HG02870 (cell line): ENCODE results near the gene DHX8.
A peak's percentile ranks its signal among the peaks of the same experiment; 100 is the strongest.
"Not testable (repeated sequence)": the region's sequence is repeated elsewhere in the genome, so short reads cannot be mapped to it uniquely, and the experiment has no call there.

ENCODE experiments used
- ATAC-seq: cut with Tn5 transposase; IDR thresholded peaks from one replicate; pipeline ENCODE4 v1.9.1; 2021; ENCODE audit warnings: mild to moderate bottlenecking, moderate library complexity; ENCODE audit not compliant: unreplicated experiment

The DHX8 gene

DNA sequence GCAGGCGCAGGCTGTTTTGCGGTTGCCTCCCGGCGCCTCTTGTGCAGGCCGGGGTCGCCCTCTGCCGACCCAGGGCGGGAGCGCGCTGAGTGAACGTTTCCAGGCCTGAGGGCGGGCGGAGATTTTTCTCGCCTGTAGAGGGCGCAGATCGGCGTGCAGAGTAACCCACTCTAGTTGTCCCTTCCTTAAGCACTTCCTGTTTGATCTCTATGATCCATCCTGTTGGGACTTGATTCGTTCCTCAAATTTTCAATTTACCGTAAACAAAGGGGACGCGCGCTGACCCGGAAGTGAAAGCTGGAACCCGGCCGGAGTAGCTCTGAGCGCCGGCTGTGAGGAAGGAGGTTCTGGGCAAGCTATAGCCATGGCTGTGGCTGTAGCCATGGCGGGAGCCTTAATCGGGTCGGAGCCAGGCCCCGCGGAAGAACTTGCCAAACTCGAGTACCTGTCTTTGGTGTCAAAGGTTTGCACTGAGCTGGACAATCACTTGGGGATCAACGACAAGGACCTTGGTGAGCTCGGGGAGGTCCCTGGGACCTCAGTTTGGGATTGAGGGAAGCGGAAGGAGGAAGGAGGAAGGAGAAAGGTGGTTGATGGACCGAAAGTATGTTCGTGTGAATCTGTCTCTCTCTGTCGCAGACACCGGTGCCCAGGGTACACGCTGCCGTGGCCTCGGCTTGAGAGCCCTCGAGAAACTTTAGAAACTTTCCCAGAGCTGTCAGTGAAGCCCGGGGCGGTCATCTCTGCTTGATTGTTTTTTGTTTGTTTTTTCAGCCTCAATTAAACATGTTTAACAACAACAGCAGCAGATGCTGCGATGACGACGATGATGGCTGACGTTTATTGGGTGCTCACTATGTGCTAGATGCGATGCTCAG lies at the start of gene DHX8:
Gene DHX8, plus strand, starts transcription at position 302 of the 878 bp plus-strand sequence. Its CDS starts 63 bp downstream, at position 365.
- ATAC-seq = peak; percentile 95

DNA sequence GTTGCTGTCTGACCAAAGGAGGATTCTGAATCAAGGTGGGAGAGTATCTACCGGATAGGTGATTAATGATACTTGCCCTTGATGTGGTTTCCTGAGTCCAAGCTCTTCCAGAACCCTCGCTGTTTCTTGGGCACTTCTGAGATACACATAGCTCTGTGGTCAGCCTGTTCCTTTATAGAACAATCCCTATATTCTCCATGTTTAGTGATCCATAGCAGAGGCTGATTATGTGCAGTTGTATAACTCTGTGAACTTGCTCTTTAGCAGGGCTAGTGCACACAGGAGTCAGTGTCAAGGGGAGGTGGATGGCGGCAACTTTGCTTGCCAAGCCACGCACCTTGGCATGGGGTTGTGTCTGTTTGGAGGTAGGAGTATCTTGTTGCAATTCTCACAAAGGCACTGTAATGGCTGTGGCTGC lies 48.9 kb upstream of the DHX8 start:
- no peak for ATAC-seq

DNA sequence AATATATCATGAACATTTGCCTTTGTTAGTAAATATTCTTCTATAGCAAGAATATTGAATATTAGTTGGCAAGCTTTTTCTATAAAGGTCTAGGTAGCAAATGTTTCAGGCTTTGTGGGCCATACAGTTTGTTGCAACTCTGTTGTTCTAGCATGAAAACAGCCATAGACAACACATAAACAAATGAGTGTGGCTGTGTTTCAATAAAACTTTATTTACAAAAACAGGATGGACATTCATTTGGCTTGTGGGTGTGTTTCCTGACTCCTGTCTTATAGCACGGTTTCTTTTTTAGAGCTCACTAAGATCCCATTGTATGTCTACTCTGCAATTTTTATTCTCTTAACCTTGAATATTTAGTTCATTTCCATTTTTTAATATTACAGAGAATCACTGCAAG lies 46.0 kb upstream of the DHX8 start:
- no peak for ATAC-seq

DNA sequence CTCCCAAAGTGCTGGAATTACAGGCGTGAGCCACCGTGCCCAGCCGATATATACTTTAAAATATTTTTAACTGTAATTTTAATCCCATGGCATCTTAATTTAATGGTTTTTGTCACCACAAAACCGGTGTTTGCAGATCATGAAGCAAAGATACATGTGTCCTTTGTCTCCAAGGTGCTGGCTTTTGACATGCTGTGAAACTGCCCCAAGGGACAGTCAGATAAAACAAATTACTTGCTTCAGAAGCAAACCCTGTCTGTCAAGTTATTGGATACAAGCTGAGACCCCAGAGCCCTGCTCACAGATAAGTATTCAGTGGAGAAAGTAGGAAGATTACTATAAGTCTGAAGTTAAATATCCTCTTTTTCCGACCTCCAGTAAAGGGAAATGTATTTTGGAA lies 45.1 kb upstream of the DHX8 start:
- ATAC-seq = no peak

DNA sequence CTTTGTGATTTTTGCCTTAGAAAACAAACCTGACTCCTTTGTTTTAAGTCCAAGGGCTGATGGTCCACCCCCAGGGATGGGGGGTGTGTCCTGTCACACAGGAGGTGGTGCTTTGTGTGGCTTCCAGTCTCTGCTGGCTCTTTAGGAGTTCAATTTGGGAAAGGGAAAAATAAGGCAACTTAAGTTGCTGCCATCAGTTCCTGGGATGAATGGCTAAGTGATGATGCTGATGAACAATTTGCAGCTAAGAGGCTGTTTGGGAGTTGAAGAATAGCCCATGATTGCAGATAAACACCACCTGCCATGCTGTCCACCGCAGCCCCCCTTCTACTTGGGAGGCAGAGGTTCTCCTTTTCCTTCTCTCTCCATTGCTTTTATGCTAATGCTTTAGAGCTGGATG lies 44.7 kb upstream of the DHX8 start:
- ATAC-seq = no peak

DNA sequence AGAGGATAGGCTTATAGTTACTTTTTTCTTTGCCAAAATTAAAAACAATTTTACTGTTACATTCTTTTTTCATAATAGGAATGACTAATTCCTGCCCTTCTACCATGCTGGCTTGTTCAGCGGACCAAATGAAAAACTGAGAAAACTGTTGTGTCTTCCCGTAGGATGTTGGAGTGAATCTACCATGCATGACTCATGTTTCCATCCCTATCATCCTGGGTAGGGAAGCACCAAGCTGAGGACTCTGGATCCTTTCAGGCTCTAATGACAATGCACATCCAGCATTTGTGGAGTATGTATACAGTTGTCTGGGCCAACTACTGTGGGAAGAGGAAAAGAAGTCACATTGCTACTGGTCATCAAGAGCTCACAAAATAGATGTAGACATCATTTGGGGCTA lies 41.1 kb upstream of the DHX8 start:
- no peak for ATAC-seq

DNA sequence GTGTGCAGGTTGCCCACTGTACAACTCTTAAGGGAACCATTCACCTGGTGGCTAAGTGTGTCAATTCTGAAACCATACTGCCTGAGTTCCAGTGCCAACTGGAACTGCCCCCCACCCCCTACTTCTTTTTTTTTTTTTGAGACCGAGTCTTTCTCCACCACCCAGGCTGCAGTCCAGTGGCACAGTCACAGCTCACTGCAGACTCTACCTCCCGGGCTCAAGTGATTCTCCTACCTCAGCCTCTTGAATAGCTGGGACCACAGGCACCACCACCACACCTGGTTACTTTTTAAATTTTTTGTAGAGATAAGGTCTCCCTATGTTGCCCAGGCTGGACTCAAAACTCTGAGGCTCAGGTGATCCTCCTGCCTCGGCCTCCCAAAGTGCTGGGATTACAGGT lies 40.4 kb upstream of the DHX8 start:
- no peak for ATAC-seq

DNA sequence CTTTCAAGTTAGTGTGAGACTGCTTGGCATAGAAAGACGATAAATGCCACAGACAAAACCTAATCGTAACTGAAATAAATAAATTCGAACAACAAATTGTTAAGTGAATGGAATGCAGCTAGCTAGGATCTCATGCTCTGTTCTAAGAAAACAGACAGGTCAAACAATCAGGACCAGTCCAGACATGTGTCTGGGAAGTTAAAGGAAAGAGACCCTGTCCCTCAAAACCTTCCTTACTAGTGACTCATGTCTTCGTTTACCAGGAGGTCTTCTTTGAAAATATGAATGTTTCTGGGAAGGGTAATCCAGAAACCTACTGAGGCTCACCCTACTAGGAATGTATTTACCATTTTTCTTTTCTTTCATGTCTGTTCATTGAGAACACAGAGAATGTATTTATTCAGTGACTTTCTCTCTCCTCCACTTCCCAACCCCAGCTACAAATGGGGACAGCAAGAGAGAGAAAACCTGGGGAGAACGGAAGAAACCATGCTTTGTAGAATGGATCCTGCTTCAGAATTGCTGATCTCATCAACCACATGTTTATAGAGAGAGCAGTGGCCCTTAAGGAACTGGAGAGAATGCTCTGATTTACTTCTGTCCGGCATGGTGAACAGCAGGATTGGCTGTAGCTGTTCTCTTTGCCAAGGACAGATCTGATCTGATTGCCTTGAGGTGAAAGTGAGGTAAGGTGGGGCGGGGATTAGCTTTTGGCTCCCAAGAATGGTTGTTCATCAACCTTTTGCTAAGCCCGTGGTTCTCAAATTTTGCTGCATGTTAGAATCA lies 39.4 kb upstream of the DHX8 start:
- no peak for ATAC-seq

DNA sequence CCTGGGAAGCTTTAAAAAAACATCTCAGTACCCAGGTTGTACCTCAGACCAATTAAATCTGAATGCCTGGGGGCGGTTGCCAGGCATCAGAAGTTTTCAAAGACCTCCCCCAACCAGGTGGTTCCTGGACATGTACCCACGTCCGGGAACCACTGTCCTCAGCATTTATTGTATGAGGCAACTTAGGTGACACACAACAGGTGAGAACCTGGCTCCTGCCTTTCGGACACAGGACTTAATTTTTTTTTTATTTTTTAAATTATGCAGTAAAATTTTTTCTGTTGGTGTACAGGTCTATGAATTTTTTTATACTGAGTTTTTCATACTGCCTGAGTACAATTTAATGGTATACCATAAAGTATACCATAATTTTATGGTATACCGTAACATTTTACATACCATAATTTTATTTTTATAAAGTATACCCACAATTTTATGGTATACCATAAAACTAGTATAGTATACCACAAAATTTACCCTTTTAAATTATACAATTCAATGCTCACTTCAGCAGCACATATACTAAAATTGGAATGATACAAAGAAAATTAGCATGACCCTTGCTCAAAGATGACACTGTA lies 38.7 kb upstream of the DHX8 start:
- ATAC-seq = no peak

DNA sequence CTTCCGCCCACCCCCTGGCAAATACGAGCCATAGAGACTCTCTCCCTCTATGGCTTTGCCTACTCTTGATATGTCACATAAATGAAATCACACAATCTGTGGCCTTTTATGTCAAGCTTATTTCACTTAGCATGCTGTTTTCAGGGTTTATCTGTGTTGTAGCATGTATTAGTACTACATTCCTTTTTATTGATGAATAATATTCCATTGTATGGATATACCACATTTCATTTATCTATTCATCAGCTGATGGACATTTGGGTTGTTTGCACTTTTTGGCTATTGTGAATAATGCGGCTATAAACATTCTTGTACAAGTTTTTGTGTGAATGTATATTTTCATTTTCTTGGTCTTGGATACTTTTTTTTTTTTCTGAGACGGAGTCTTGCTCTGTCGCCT lies 37.0 kb upstream of the DHX8 start:
- no peak for ATAC-seq

DNA sequence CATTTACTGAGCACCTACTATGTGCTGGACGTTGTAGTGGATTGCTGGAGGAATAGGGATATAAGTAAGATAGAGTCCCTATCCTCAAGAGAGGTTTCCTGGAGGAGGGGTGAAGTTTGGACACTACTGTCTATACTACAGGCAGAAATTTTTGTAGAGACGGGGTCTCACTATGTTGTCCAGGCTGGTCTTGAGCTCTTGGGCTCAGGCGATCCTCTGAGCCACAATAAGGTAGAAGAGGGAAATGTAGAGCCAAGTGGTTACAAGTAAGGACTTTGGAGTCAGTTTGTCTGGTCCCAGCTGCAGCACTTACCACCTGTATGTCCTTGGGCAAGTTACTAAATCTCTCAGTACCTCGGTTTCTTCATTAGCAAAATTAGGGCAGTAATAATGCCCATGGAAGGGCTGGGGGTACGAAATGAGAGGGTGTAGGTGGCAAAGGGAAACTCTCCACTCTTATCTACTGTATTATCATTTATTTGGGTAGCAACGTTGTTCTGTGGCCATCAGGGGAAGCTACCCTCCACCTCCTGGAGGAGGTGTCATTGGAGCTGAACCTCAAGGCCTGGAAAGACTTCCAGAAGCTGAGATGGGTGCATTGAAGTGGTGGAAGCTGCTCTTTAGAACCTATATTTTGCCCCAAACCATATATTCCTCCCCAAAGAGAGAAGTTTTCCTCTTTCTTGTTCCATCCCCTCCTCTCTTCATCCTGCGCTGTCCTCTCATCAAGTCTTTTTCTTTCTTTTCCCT lies 34.9 kb upstream of the DHX8 start:
- no peak for ATAC-seq

DNA sequence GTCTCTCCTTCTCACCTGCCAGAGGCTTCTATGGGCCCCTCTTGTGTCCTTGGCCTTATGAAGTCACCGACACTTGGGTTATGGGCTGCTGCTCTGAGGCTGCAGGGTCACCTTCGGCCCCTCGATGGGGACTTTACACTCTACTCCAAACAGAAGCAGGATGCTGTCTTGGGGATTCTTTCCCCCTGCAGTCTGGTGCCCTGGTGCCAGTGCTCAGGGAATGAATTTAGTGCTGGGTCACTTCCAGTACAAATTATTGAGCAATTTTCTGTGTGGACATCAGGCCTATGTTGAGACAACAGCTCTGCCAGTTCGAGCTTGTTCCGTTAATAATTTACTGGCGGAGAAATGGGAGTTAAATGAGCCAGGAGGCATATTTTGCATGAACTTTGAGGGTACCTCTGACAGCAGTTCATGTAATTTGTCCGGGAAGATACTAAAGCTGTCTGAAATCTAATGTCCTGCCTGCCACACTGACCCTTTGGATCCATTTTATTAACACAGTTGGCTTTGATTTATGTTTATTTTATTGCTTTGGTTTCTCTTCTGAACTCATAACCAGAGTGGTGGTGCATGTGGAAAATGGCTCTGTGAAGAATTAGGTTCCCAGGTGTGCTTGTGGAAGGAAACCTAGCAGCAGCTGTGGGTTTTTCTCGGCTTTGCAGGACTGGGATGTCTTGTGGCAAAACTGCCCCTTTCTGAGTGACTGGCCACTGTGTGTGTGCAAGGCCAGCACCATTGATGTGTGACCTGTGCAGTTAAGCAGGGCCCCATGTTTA lies 34.1 kb upstream of the DHX8 start:
- no peak for ATAC-seq

DNA sequence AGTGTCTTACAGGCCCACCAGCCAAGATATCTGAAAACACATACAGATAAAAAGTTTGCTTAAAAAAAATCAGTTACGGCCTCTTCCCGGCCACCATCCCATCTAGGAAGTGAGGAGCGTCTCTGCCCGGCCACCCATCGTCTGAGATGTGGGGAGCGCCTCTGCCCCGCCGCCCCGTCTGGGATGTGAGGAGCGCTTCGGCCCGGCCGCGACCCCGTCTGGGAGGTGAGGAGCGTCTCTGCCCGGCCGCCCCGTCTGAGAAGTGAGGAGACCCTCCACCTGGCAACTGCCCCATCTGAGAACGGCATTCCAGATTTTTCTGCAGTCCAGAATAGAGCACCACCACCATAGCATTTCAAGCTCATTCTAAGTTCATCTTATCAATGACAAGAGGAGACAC lies 33.0 kb upstream of the DHX8 start:
- not testable (repeated sequence) for ATAC-seq

DNA sequence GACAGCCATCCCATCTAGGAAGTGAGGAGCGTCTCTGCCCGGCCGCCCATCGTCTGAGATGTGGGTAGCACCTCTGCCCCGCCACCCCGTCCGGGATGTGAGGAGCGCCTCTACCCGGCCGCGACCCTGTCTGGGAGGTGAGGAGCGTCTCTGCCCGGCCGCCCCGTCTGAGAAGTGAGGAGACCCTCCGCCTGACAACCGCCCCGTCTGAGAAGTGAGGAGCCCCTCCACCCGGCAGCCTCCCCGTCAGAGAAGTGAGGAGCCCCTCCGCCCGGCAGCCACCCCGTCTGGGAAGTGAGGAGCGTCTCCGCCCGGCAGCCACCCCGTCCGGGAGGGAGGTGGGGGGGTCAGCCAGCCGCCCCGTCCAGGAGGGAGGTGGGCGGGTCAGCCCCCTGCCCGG lies 32.0 kb upstream of the DHX8 start:
- ATAC-seq = not testable (repeated sequence)

DNA sequence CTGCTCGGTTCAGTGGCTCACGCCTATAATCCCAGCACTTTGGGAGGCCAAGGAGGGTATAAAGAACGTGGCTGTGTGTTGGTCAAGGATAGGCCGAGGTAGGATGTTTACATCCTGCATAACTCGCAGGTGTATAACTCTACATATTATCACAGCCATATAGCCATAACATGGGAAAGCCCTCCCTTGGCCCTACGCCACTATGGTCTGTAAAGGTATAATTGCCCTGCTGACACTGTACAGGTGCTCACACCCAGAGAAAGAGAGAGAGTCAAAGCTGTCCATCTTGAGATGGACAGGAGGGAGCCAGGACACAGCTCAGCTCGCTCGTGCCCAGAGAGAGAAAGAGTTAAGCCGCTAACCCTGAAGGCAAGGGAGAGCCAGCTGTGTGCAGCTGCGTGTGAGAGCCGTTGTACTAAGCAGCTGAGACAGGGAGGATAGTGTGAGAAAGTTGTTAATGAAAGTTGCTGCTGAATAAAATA lies 30.4 kb upstream of the DHX8 start:
- no peak for ATAC-seq

DNA sequence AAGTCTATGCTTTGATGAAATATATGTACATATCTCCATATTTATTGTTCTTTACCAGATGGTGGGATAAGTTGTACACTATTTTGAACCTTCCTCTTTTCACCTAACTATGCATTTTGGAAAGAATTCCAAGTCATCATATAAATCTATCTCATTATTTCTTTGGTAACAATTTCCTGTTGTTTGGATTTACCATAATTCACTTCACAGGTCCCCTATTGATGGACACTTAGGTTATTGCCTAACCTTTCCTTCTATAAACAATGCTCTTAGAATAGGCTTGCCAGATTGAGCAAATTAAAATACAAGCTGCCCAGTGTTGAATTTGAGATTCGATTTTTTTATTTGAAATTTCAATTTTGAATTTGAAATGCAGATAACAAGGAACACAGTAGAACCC lies 28.9 kb upstream of the DHX8 start:
- ATAC-seq = no peak

DNA sequence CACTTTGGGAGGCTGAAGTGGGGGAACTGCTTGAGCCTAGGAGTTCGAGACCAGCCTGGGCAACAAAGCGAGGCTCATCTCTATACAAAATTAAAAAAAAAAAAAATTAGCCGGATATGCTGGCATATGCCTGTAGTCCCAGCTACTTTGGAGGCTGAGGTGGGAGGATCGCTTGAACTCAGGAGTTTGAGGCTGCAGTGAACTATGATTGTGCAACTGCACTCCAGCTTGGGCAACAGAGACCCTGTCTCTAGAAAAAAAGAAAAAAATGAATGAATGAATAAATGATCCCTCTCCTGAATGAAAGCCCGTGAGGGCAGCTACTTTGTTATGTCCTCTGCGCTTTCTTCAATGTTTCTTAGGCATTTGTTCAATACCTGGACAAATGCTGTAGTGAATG lies 27.7 kb upstream of the DHX8 start:
- no peak for ATAC-seq

DNA sequence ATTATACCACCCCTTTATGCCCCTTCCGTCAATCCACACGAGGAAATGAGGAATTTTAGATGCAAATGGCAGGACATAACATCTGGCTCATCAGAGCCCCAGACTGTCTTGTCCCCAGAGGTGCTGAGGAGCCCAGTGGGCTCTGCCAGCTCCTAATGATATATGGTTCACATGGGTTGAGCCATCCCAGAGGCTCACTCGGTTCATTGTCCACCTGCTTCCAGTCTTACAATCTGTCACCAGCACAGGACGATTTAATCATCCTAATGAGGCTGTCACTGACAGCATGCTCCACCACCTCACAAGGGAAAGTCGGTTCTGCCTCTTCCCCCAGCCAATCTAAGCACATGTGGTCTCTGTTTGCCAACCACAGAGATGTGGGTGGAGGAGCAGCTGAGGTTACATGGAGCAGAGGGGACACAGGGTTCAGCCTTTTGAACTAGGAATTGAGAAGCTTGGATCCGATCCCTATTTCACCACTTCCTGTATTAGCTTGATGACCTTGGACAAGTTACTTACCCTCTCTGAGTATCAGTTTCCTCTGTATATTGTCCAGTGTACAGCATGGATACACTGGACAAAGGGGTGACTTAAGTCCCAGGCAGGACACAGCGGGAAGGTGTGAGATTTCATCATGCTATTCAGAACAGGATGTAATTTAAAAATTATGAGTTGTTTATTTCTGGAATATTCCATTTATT lies 27.0 kb upstream of the DHX8 start:
- no peak for ATAC-seq

DNA sequence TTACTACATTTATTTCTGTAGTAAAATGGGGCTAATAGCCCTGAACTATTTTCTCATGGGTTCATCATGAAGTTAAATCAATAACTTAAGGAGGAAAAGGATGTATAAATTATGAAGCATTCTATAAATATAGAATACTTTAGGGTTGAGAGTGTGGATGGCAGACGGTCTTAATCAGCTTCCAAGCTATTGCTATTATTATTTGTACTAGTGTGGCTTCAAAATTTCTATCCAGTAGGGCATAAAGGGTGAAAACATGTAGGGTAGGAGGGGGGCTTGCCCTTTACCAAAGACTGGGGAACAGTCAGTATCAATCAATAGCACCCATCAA lies 26.4 kb upstream of the DHX8 start:
- ATAC-seq = no peak

DNA sequence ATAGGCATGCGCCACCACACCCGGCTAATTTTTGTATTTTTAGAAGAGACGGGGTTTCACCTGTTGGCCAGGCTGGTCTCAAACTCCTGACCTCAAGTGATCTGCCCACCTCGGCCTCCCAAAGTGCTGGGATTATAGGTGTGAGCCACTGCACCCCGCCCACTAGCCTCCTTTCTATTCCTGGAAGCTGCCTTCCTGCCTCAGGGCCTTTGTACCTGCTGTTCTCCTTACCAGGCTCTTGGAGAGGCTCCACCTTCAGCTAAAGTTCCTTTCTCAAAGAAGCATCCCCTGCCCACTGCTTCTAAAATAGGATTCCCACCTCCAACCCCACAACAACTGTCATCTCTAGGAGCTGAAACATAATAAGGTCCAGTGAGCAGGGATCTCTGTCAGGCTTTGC lies 23.9 kb upstream of the DHX8 start:
- not testable (repeated sequence) for ATAC-seq
